Activated T-helper 1 cell treated with Interleukin-2 at 50 U/mL for 16 hours (primary cell): Measurements from ENCODE around the gene ALDH3A2.
"Not testable (repeated sequence)": the region's sequence is repeated elsewhere in the genome, so short reads cannot be mapped to it uniquely, and the experiment has no call there.

ENCODE experiments used
- DNase-seq: peaks from one replicate; pipeline ENCODE4 v3.0.0-alpha.2; 2020; ENCODE audit warnings: low read depth

Gene ALDH3A2

GRCh38 chr17:19678581-19679453 lies 30.3 kb downstream of the ALDH3A2 start:
- no peak for DNase-seq

- DNase-seq, result no peak
Measured at GRCh38 chr17:19683117-19683516, 34.6 kb downstream of the ALDH3A2 start.

DNA sequence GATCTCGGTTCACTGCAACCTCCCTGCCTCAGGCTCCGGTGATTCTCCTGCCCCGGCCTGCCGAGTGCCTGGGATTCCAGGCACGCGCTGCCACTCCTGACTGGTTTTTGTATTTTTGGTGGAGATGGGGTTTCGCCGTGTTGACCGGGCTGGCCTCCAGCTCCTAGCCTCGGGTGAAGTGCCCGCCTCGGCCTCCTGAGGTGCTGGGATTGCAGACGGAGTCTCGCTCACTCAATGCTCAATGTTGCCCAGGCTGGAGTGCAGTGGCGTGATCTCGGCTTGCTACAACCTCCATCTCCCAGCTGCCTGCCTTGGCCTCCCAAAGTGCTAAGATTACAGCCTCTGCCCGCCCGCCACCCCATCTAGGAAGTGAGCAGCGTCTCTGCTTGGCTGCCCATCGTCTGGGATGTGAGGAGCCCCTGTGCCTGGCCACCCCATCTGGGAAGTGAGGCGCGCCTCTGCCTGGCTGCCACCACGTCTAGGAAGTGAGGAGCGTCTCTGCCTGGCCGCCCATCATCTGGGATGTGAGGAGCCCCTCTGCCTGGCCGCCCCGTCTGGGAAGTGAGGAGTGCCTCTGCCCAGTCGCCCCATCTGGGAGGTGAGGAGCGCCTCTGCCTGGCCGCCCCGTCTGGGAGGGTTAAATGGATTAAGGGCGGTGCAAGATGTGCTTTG lies 36.5 kb downstream of the ALDH3A2 start:
- not testable (repeated sequence) for DNase-seq

- DNase-seq, result no peak
Measured at GRCh38 chr17:19686400-19687090, 38.0 kb downstream of the ALDH3A2 start.

GRCh38 chr17:19702217-19702641 lies 53.7 kb downstream of the ALDH3A2 start:
- no peak for DNase-seq

DNA sequence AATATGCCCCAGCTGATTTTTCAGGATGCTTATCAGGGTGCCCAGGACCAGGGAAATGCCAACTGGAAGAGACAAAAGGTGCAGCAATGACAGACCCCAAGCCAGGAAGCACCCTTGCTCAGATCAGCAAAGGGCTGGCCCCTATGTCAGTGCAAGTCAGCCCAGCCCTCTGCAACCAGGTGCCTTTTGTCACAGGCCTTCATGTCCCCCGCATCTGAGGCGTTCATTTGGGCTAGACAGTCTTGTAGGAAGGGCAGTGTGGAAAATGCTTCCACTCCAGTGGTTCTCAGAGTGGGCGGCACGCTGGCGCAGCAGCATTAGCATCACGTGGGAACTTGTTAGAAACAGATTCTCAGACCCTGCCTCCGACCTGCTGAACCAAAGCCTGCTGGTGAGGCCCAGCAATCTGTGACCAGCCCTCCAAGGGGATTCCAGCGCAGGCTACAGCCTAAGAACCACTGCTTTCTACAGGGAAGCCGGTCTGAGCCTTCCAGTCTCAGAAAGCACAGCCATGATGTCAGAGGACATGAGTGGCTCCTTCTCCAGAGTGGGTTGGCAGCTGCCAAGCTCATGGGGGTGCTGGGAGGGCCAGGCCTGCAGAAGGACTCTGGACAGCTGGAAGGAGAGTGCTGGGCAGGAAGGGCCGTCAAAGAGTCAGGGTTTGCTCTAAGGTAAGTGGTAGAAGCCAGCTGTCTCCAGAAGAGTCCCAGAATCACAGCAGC lies 54.7 kb downstream of the ALDH3A2 start:
- DNase-seq, result no peak

- DNase-seq, result no peak
Measured at GRCh38 chr17:19703828-19704613, 55.5 kb downstream of the ALDH3A2 start.

- DNase-seq, result no peak
Measured at GRCh38 chr17:19705201-19705600, 56.6 kb downstream of the ALDH3A2 start.

GRCh38 chr17:19705771-19706770 lies 57.5 kb downstream of the ALDH3A2 start:
- no peak for DNase-seq

DNA sequence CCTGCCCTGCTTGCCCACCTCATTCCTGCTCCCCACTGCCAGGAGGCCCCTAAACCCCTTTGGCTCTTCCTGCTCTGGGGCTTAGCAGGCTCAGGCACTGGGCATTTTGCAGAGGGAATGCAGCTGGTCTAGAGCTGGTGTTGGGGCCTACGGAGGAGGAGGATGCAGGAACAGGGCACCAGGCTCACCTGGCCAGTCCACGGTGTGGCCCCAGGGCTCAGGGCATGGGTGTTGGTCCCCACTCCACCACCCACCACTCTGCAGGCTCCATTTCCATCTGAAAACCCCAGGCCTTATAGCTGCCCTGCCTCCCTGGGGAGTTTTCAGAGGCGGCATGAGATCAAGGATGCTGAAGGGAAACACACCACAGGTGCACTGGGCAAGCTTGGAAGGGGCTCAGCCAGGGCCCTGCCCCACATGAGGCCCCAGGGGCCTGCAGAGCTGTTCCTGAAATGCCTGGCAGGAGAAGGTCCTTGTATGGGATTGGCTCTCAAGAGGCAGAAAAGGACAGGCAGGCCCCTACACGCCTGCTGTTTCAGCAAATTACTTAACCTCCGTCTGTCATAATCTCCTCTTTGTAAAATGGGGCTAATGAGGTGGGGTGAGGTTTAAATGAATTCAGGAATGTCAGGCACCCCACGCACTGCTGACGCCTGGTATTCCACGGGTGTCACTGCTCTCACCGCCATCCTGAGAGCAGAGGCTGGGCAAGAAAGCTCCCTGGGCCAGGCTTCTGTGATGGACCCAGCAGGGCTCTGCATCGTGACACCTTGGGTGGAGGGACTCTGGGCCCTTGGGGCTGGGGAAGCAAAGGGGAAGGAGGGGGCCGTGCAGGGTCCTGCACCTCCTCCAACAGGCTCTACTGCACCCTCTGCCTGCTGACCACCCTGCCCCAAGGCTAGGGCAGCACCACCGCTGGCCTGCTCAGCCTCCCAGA lies 58.5 kb downstream of the ALDH3A2 start:
- no peak for DNase-seq

GRCh38 chr17:19707728-19708221 lies 59.2 kb downstream of the ALDH3A2 start:
- no peak for DNase-seq

DNA sequence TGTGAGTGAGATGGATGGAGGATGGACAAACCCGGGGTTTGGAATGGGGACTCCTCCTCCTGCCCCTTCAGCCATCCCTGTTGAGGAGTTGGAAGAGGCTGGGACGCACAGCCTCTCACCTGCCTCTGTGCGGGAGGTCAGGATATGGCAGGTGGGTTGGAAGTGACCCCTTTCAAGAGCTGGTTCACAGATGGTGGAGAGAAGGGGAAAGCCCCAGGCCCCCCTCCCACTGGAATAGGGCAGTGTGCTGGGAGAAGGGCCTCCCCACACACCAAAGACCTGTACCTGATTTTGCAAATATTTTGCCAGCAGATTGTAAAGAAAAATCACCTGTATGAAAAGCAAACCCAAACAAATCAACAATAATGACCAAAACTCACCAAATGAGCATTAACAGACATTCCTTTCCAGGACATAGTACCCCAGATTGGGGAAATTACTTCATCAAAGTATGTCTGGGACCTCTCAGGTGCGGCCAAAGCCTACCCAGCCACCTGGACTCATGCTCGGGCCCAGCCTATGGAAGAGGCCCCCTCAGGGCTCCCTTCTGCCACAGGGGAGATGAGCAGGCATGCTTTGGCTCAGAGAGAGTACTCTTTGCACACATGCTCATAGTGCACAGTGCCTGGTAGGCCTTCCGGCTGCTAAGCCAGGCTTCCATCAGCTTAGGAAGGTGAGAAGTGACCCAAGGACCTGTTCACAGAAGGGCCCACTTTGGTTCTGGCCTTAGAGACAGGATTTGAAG lies 60.1 kb downstream of the ALDH3A2 start:
- DNase-seq, result no peak

DNA sequence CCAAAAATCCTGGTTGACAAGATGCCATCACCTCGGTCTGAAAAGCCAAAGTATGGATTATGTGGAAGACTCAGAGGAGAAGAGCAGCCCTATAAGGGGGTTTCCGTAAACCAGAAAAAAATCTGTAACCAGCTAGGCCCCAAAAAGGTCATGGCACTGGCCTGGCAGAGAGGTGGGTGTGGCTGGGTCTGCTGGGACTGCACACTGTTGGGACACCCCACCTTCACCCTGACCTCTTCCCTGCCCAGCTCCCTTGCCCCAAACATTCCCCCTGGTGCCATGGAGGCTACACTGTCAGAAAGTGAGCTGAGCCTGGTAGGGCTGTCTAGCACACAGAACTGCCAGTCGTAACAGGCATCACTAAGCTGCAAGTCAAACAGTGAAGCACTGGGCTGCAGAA lies 61.3 kb downstream of the ALDH3A2 start:
- no peak for DNase-seq

GRCh38 chr17:19712436-19713004 lies 64.0 kb downstream of the ALDH3A2 start:
- no peak for DNase-seq

- DNase-seq, result no peak
Measured at GRCh38 chr17:19713462-19713861, 64.9 kb downstream of the ALDH3A2 start.

- DNase-seq, result no peak
Measured at GRCh38 chr17:19713901-19714361, 65.4 kb downstream of the ALDH3A2 start.
